ENCODE measurements around the gene MYO15B.
A peak's percentile ranks its signal among the peaks of the same experiment; 100 is the strongest.

The MYO15B gene

DNA sequence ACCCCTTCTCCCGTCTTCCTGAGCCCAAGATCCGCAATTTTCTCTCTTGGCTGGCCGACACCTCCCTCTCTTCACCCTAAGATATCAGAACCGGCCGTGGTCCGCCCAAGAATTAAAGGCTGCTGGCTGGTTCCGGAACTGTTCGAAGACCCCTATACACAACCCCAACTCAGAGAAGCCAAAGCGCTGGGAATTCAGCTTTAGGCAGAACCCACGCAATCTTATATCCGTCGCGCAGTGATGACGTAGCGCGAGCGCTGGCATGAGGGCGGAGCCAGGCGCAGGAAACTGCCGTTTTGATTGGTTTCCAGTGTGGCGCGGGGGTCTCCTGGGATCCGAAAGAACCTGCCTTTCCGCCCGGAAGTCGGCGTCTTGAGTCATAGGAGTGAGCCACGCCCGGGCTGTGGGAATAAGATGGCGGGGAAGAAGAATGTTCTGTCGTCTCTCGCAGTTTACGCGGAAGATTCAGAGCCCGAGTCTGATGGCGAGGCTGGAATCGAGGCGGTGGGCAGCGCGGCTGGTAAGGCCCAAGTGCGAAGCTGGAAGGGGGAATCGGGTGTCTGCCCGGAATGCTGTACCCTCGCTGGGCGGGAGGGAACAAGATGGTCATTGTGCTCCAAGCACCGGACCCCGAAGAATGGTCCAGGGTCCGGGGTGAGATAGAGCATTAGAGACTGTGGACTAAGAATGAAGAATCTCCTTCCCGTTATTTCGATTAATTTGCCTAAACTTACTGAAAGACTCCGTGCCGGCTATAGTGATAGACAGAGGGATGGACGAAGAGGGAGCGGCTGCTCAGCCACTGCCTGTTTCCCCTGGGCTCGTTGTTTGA lies 79.6 kb downstream of the MYO15B start, which contains the start of the genes RECQL5 and SAP30BP:
TSS of gene RECQL5 (minus strand) at position 196 of the 832 bp plus-strand sequence. CDS start 597 bp downstream, outside the sequence.
TSS of gene SAP30BP (plus strand) at position 380 of the 832 bp plus-strand sequence. CDS start at position 415, 35 bp downstream.
- peak; percentile 98 for DNase-seq (ENCODE audit: low read depth)

DNA sequence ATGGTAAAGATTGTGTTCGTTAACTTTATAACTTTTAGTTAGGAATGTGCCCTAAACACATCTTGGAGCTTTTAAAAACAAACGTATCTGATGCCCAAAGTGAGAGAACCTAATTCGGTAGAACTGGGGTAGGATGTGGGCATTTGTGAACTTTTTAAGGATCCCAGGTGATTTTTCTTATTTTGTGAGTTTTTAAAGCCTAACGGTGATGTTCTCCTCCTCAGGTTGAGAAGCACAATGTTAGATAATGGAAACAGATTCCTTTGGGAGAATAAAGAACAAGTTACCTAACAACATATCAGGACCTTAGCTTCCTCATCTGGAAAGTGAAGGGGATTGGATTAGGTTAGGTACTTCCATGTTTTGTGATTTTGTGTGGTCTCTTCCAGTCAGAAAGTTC lies 80.2 kb downstream of the MYO15B start:
- no peak for DNase-seq (ENCODE audit: low read depth)

DNA sequence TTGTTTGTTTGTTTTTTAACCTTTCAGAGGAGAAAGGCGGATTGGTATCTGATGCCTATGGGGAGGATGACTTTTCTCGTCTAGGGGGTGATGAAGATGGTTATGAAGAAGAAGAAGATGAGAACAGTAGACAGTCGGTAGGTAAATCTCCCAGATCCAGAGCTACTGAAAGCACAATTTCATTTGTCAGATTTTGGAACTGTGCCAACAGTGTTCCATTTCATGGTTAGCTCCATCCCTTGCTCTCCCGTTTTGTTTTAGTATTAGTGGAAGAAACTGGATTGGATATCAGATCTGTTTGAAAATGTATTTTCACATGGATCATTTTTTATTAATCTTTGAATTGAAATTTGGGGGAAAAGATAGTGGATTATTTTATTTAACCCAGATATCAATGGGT lies 80.9 kb downstream of the MYO15B start:
- no peak for DNase-seq (ENCODE audit: low read depth)

DNA sequence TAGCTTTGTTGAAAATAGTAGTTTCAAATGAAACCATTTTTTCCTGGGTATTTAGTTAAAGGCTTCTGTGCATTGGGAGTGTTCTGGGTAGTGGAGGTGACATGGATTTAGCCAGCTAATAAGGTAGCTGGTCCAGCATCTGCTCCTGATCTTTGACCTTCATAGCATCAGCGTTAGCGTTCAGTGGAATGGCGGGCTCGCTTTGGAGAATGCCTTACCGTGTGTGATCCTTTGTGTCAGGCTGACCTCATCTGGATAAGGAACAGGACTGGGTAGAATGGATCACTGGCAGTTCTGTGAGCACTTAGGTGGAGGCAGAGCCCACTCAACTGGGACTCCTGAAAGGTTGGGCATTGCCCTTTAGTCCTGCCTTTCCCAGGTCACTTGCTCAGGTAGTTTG lies 83.3 kb downstream of the MYO15B start:
- no peak for DNase-seq (ENCODE audit: low read depth)

GRCh38 chr17:75672011-75672410 lies 84.4 kb downstream of the MYO15B start:
- DNase-seq (ENCODE audit: low read depth) = no peak

- DNase-seq (ENCODE audit: low read depth) = no peak
Measured at GRCh38 chr17:75673487-75673886, 85.9 kb downstream of the MYO15B start.
